ENCODE measurements around the gene SFT2D3. TPM values are rescaled to one million over a fixed set of nuclear protein-coding genes. Genes with fewer than 3 reads are reported as not detected.

SFT2D3 gene
- total RNA-seq, 1 experiment from 2014 or later: 3.1 TPM

DNA sequence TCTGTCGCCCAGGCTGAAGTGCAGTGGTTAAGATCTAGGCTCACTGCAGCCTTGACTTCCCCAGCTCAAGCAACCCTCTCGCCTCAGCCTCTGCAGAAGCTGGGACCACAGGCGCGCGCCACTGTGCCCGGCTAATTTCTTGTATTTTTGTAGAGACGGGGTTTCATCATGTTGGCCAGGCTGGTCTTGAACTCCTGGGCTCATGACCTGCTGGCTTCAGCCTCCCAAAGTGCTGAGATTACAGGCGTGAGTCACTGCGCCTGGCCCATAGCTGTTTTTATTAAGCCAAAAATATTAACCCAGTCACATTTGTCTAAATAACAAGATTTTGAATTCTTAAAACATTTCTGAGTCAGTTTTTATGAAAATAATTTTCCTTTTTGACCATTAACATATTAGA, 6.3 kb upstream of the SFT2D3 start (continued):
- TF ChIP-seq TCF7L2 (IDR thresholded peaks at IDR 0.05; ENCODE audit: borderline replicate concordance, extremely low read depth, insufficient read depth, insufficient read length) (no peak), EGR1 (IDR thresholded peaks at IDR 0.05; ENCODE audit: low read depth) (no peak), ZFX (IDR thresholded peaks at IDR 0.05) (no peak), SIN3A (IDR thresholded peaks at IDR 0.05; ENCODE audit: low read depth) (no peak), EZH2 (IDR thresholded peaks at IDR 0.05) (no peak), EZH2phosphoT487 (IDR thresholded peaks at IDR 0.05; ENCODE audit: borderline replicate concordance) (no peak), ZNF274 (IDR thresholded peaks at IDR 0.05; ENCODE audit: low read depth, low read length) (no peak), CEBPB (IDR thresholded peaks at IDR 0.05; ENCODE audit: low read depth) (no peak)
- TF ChIP-seq, protein P1, sequence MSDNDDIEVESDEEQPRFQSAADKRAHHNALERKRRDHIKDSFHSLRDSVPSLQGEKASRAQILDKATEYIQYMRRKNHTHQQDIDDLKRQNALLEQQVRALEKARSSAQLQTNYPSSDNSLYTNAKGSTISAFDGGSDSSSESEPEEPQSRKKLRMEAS (IDR thresholded peaks at IDR 0.05): no peak
- TF ChIP-seq, protein P2, sequence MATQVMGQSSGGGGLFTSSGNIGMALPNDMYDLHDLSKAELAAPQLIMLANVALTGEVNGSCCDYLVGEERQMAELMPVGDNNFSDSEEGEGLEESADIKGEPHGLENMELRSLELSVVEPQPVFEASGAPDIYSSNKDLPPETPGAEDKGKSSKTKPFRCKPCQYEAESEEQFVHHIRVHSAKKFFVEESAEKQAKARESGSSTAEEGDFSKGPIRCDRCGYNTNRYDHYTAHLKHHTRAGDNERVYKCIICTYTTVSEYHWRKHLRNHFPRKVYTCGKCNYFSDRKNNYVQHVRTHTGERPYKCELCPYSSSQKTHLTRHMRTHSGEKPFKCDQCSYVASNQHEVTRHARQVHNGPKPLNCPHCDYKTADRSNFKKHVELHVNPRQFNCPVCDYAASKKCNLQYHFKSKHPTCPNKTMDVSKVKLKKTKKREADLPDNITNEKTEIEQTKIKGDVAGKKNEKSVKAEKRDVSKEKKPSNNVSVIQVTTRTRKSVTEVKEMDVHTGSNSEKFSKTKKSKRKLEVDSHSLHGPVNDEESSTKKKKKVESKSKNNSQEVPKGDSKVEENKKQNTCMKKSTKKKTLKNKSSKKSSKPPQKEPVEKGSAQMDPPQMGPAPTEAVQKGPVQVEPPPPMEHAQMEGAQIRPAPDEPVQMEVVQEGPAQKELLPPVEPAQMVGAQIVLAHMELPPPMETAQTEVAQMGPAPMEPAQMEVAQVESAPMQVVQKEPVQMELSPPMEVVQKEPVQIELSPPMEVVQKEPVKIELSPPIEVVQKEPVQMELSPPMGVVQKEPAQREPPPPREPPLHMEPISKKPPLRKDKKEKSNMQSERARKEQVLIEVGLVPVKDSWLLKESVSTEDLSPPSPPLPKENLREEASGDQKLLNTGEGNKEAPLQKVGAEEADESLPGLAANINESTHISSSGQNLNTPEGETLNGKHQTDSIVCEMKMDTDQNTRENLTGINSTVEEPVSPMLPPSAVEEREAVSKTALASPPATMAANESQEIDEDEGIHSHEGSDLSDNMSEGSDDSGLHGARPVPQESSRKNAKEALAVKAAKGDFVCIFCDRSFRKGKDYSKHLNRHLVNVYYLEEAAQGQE (IDR thresholded peaks at IDR 0.05; ENCODE audit: low read depth): no peak

Measured in HCT116 (cell line).